Measurements from ENCODE around the gene SAPCD2.
A peak's percentile ranks its signal among the peaks of the same experiment; 100 is the strongest.
"Not testable (repeated sequence)": the region's sequence is repeated elsewhere in the genome, so short reads cannot be mapped to it uniquely, and the experiment has no call there.

The SAPCD2 gene

GRCh38 chr9:137070201-137070905, at the start of gene SAPCD2:
TSS of gene SAPCD2 (minus strand) at chr9:137070557. CDS start at chr9:137070460, 97 bp downstream.
- peak; percentile 75 to 76 for DNase-seq (ENCODE audit: low spot score in 2 of 2)
- Mint-ChIP-seq H3K27me3 (peaks cover 3% of the 10 kb centered on the region), H3K36me3 (no peaks in the 10 kb centered on the region), H3K4me1 (peaks cover 16% of the 10 kb centered on the region), H3K27ac (peak within 1 kb of the TSS; percentile 43), H3K4me3 (peak within 1 kb of the TSS; percentile 82), H3K9me3 (no peaks in the 10 kb centered on the region)
- ATAC-seq (ENCODE audit: low read depth) = peak; percentile 82

GRCh38 chr9:137118092-137118603, 47.8 kb upstream of the SAPCD2 start:
- not testable (repeated sequence) for H3K27me3 Mint-ChIP-seq; H3K9me3 Mint-ChIP-seq; H3K4me3 Mint-ChIP-seq; ATAC-seq (ENCODE audit: low read depth); H3K36me3 Mint-ChIP-seq; DNase-seq (ENCODE audit: low spot score in 2 of 2)
- H3K4me1 Mint-ChIP-seq = peaks cover 25% of the 10 kb centered on the region
- peak overlapping the region; percentile 94 for H3K27ac Mint-ChIP-seq

GRCh38 chr9:137117269-137117731, 46.9 kb upstream of the SAPCD2 start:
- Mint-ChIP-seq H3K9me3 (no peaks in the 10 kb centered on the region), H3K27ac (peak overlapping the region; percentile 60), H3K36me3 (no peaks in the 10 kb centered on the region), H3K27me3 (no peaks in the 10 kb centered on the region), H3K4me3 (no peak overlapping the region), H3K4me1 (peaks cover 20% of the 10 kb centered on the region)
- DNase-seq (ENCODE audit: low spot score in 2 of 2) (no peak), ATAC-seq (ENCODE audit: low read depth) (no peak)

GRCh38 chr9:137116728-137117127, 46.4 kb upstream of the SAPCD2 start:
- peak overlapping the region; percentile 60 for H3K27ac Mint-ChIP-seq
- H3K4me3 Mint-ChIP-seq = no peak overlapping the region
- ATAC-seq (ENCODE audit: low read depth) = no peak
- H3K36me3 Mint-ChIP-seq = no peaks in the 10 kb centered on the region
- no peaks in the 10 kb centered on the region for H3K9me3 Mint-ChIP-seq
- DNase-seq (ENCODE audit: low spot score in 2 of 2) = no peak
- no peaks in the 10 kb centered on the region for H3K27me3 Mint-ChIP-seq
- peaks cover 14% of the 10 kb centered on the region for H3K4me1 Mint-ChIP-seq

GRCh38 chr9:137116027-137116507, 45.7 kb upstream of the SAPCD2 start:
- H3K4me3 Mint-ChIP-seq = peak overlapping the region; percentile 44

GRCh38 chr9:137115394-137116026, 45.2 kb upstream of the SAPCD2 start:
- Mint-ChIP-seq H3K36me3 (peaks cover 3% of the 10 kb centered on the region), H3K27me3 (no peaks in the 10 kb centered on the region), H3K27ac (no peak overlapping the region), H3K4me1 (peaks cover 16% of the 10 kb centered on the region), H3K4me3 (peak overlapping the region; percentile 44), H3K9me3 (no peaks in the 10 kb centered on the region)
- DNase-seq (ENCODE audit: low spot score in 2 of 2) = no peak
- ATAC-seq (ENCODE audit: low read depth) = no peak

More at GRCh38 chr9:137116027-137116507, 45.7 kb upstream of the SAPCD2 start:
- DNase-seq (ENCODE audit: low spot score in 2 of 2) = no peak
- Mint-ChIP-seq H3K36me3 (no peaks in the 10 kb centered on the region), H3K27ac (no peak overlapping the region), H3K27me3 (no peaks in the 10 kb centered on the region), H3K9me3 (no peaks in the 10 kb centered on the region), H3K4me1 (peaks cover 13% of the 10 kb centered on the region)
- ATAC-seq (ENCODE audit: low read depth) = no peak

GRCh38 chr9:137114613-137115393, 44.4 kb upstream of the SAPCD2 start, which contains the start of gene DPP7:
TSS of gene DPP7 (minus strand) at chr9:137114733. CDS start at chr9:137114713, 20 bp downstream.
- H3K9me3 Mint-ChIP-seq = no peaks in the 10 kb centered on the region
- DNase-seq (ENCODE audit: low spot score in 2 of 2) (peak; percentile 77 to 85), ATAC-seq (ENCODE audit: low read depth) (peak; percentile 91)
- H3K27me3 Mint-ChIP-seq = no peaks in the 10 kb centered on the region
- peaks cover 16% of the 10 kb centered on the region for H3K4me1 Mint-ChIP-seq
- peak within 1 kb of the TSS; percentile 31 for H3K27ac Mint-ChIP-seq
- H3K36me3 Mint-ChIP-seq = peaks cover 3% of the 10 kb centered on the region
- peak within 1 kb of the TSS; percentile 82 for H3K4me3 Mint-ChIP-seq

- Mint-ChIP-seq H3K4me1 (peaks cover 13% of the 10 kb centered on the region), H3K27me3 (no peaks in the 10 kb centered on the region), H3K4me3 (peak overlapping the region; percentile 77), H3K36me3 (peaks cover 3% of the 10 kb centered on the region), H3K27ac (no peak overlapping the region), H3K9me3 (no peaks in the 10 kb centered on the region)
- no peak for DNase-seq (ENCODE audit: low spot score in 2 of 2)
- peak; percentile 16 for ATAC-seq (ENCODE audit: low read depth)
These were observed 43.9 kb upstream of the SAPCD2 start for GRCh38 chr9:137114220-137114612.

- H3K9me3 Mint-ChIP-seq = no peaks in the 10 kb centered on the region
- peak overlapping the region; percentile 82 for H3K4me3 Mint-ChIP-seq
- ATAC-seq (ENCODE audit: low read depth) = peak; percentile 44
- no peak overlapping the region for H3K27ac Mint-ChIP-seq
- peaks cover 3% of the 10 kb centered on the region for H3K36me3 Mint-ChIP-seq
- peaks cover 6% of the 10 kb centered on the region for H3K4me1 Mint-ChIP-seq
- H3K27me3 Mint-ChIP-seq = no peaks in the 10 kb centered on the region
- no peak for DNase-seq (ENCODE audit: low spot score in 2 of 2)
These were observed 43.2 kb upstream of the SAPCD2 start for GRCh38 chr9:137113385-137114159.

GRCh38 chr9:137112564-137113384, 42.4 kb upstream of the SAPCD2 start:
- Mint-ChIP-seq H3K9me3 (no peaks in the 10 kb centered on the region), H3K4me3 (peak overlapping the region; percentile 82), H3K4me1 (peaks cover 6% of the 10 kb centered on the region), H3K36me3 (peaks cover 3% of the 10 kb centered on the region), H3K27me3 (no peaks in the 10 kb centered on the region), H3K27ac (no peak overlapping the region)
- ATAC-seq (ENCODE audit: low read depth) (no peak), DNase-seq (ENCODE audit: low spot score in 2 of 2) (no peak)

GRCh38 chr9:137111788-137112563, 41.6 kb upstream of the SAPCD2 start:
- H3K4me3 Mint-ChIP-seq = no peak overlapping the region
- H3K27me3 Mint-ChIP-seq = no peaks in the 10 kb centered on the region
- ATAC-seq (ENCODE audit: low read depth) (no peak), DNase-seq (ENCODE audit: low spot score in 2 of 2) (no peak)
- H3K27ac Mint-ChIP-seq = no peak overlapping the region
- peaks cover 6% of the 10 kb centered on the region for H3K4me1 Mint-ChIP-seq
- no peaks in the 10 kb centered on the region for H3K9me3 Mint-ChIP-seq
- peaks cover 3% of the 10 kb centered on the region for H3K36me3 Mint-ChIP-seq

Measured in memory B cell (primary cell).